Ascending aorta (tissue), 2 donors: ENCODE data around the gene LEO1. TPM values are rescaled to one million over a fixed set of nuclear protein-coding genes. Genes with fewer than 3 reads are reported as not detected.

Experiments
- DNase-seq, 2 donors: peaks; one replicate each; pipeline ENCODE4 v3.0.0-alpha.2; 2019; ENCODE audit warnings: low spot score in 2 of 2
- H3K27ac ChIP-seq, 2 donors: fragments of 200-600 bp; sonication (generic); one replicate each; pipeline ENCODE4 v1.5.1; 2016 to 2017; ENCODE audit warnings: mild to moderate bottlenecking in 1 of 2
- H3K27me3 ChIP-seq: fragments of 200-600 bp; sonication (generic); one replicate; pipeline ENCODE4 v1.5.1; 2017
- H3K36me3 ChIP-seq, 2 donors: fragments of 200-600 bp; sonication (generic); one replicate each; pipeline ENCODE4 v1.5.1; 2016
- H3K4me1 ChIP-seq, 2 donors: fragments of 200-600 bp; sonication (generic); one replicate each; pipeline ENCODE4 v1.5.1; 2016 to 2017; ENCODE audit warnings: mild to moderate bottlenecking in 1 of 2
- H3K4me3 ChIP-seq, 2 donors: fragments of 200-600 bp; sonication (generic); one replicate each; pipeline ENCODE4 v1.5.1; 2016 to 2017; ENCODE audit warnings: mild to moderate bottlenecking in 1 of 2
- H3K9me3 ChIP-seq, 2 donors: fragments of 200-600 bp; sonication (generic); one replicate each; pipeline ENCODE4 v1.5.1; 2016
- CTCF ChIP-seq, 3 experiments: fragments of 200-600 bp in 2 of 3; fragments of 450-650 bp in 1 of 3; sonication (generic) in 2 of 3; IDR thresholded peaks; one replicate each; pipeline ENCODE4 v1.5.1; 2016 to 2019; ENCODE audit warnings: antibody characterized with exemption in 3 of 3, mild to moderate bottlenecking in 1 of 3, moderate library complexity in 1 of 3
- intact Hi-C: fragments of 100-400 bp; cut with DNase I; formaldehyde crosslinking; loops from one replicate; pipeline ENCODE4 v1.15.1; 2023
- total RNA-seq: library from RNA; depleted of rRNA; stranded (reverse); fragments of >200 nt; gene quantifications from one replicate; pipeline ENCODE4 v1.1.0, GENCODE V29; 2016

LEO1 gene
- total RNA-seq, 1 donor from 2014 or later, result 1.8 TPM

- Histone ChIP-seq H3K4me1 (no peaks in the 10 kb centered on the region), H3K27ac (no peak overlapping the region), H3K4me3 (no peak overlapping the region), H3K36me3 (peaks cover 0 to 4% of the 10 kb centered on the region in 2 donors), H3K27me3 (no peaks in the 10 kb centered on the region), H3K9me3 (no peaks in the 10 kb centered on the region)
- intact Hi-C loops, result no loop called here
- TF ChIP-seq CTCF (IDR thresholded peaks at IDR 0.05), result no peak
- DNase-seq, result no peak
Measured at GRCh38 chr15:51931016-51931415, 40.6 kb downstream of the LEO1 start.

DNA sequence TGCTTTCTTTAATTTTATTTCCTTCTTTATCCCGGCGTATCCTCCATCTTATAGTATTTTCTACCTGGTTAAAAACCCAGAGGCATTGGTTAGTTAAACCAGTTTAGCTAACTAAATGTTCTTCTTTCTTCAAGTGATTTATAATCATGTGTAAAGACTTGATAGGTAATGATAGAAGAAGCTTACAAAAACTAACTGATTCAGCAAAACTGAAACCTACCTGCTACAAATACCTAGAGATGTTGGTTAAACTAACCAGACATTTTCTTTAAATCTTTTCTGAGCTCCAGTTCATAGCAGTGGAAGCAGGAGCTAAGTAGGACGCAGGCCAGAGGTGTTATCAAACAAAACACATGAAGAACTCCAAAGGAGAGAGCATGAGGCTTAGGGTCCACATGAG is 44.8 kb downstream of the LEO1 start:
- Histone ChIP-seq H3K27ac (no peak overlapping the region), H3K9me3 (no peaks in the 10 kb centered on the region), H3K4me1 (no peaks in the 10 kb centered on the region), H3K27me3 (no peaks in the 10 kb centered on the region), H3K36me3 (peaks cover 10 to 25% of the 10 kb centered on the region in 2 donors), H3K4me3 (no peak overlapping the region)
- DNase-seq, result no peak
- intact Hi-C loops, result no loop called here
- no peak for TF ChIP-seq CTCF (IDR thresholded peaks at IDR 0.05)

DNA sequence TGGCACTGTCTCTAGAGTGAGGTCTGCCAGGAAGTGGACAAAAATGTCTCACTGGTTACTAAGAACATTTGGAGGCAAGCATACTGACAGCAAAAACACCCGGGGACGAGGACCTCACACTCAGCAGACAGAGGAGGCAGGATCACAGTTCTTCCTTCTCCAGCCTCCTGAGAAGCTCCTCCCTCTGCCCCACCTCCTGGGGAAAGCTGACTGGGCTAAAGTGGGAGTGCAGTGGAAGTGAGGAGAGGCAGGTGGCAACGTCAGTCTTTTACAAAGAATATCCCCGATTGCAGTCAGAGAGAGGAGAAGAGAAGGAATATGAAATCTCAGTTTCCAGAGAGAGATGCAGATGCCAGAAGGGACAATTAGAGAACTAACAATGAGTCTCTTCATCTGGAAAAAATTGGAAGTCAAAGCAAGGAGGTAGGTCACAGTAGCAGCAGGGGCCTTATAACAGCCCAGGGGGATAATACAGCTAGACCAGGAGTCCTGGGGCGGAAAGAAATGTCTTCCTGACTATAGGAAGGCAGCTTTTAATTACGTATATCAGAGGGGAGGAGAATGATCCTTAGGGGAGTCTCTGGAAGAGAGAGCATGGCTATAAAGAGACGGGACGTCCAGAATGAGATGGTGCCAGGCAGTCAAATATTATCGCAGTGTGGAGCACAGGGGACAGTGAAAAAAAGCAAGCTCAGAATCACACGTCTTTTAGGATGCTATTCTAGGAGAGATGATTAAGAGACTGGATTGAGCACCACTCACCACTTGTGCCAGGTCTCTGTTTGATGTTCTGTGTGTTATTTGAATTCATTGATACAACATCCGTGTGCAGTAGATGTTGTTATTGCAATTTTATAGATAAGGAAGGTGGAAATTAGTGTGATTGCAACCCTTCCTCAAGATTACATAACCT is 47.2 kb downstream of the LEO1 start:
- DNase-seq, result no peak
- no peaks in the 10 kb centered on the region for H3K4me1 ChIP-seq
- no peak overlapping the region for H3K4me3 ChIP-seq
- H3K27ac ChIP-seq, result no peak overlapping the region
- no peaks in the 10 kb centered on the region for H3K9me3 ChIP-seq
- TF ChIP-seq CTCF (IDR thresholded peaks at IDR 0.05), result no peak
- intact Hi-C loops, result no loop called here
- peaks cover 17 to 34% of the 10 kb centered on the region in 2 donors for H3K36me3 ChIP-seq
- H3K27me3 ChIP-seq, result no peaks in the 10 kb centered on the region

DNA sequence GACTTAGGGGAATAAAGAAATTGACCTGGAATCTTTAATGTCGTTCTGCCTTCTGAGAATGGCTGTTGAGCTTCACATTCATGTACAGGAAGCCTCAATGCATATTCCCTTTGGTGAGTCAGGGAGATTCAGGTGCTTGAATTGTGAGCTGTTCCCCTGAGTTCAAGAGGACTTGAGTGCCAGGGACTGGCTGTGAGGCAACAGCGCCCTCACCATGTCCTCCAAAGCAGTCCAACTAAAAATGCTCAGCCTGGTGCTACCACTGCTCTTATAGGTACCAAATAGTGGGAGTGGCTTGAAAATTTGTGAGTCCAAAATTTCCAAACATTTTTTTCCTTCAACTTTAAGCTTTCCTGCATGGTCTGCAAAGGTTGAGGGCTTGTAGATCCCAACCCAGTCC is 54.1 kb downstream of the LEO1 start:
- H3K9me3 ChIP-seq, result no peaks in the 10 kb centered on the region
- H3K36me3 ChIP-seq, result peaks cover 42 to 57% of the 10 kb centered on the region in 2 donors
- TF ChIP-seq CTCF (IDR thresholded peaks at IDR 0.05), result no peak
- no peaks in the 10 kb centered on the region for H3K4me1 ChIP-seq
- DNase-seq, result no peak
- intact Hi-C loops, result no loop called here
- no peaks in the 10 kb centered on the region for H3K27me3 ChIP-seq
- H3K27ac ChIP-seq, result no peak overlapping the region
- H3K4me3 ChIP-seq, result no peak overlapping the region

- Histone ChIP-seq H3K36me3 (peaks cover 36 to 69% of the 10 kb centered on the region in 2 donors), H3K27ac (no peak overlapping the region), H3K27me3 (no peaks in the 10 kb centered on the region), H3K9me3 (no peaks in the 10 kb centered on the region), H3K4me3 (no peak overlapping the region), H3K4me1 (no peaks in the 10 kb centered on the region)
- no peak for DNase-seq
- intact Hi-C loops, result no loop called here
- TF ChIP-seq CTCF (IDR thresholded peaks at IDR 0.05), result no peak
Measured at GRCh38 chr15:51912528-51912927, 59.0 kb downstream of the LEO1 start.
